Measurements from ENCODE around the gene CPNE4.

CPNE4 gene

DNA sequence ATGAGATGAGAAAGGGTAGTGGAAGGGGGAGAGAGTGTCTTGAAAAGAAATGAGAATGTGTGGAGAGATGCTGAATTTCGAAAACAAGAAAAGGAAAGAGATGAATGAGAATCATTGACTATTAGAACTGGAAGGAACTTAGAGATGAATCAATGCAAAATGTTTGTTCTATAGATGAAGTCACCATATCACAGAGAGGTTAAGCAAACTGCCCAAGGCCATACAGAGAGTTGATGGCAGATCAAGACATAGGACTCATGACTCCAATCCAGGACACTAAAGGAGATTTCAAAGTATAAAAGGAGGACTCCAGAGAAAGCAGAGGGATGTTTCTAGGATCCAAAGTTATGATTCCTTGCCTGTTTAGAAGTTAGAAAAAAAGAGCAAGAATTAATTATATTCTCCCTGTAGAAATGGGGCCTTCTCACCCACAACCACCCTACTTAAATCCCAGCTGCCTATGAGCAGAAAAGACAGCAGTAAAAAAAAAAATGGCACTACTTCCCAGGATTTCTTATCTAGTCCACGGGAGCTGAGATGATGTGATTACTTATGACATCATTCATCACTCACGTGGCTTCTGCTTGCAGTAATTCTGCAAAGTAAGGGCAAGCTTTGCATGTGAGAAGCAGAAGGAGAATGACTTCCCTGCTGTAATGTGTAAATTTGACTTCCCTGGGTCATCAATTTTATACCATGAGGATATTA, 321.2 kb downstream of the CPNE4 start:
- H2AFZ ChIP-seq (ENCODE audit: low read length), result no peak overlapping the region
- H3K27me3 ChIP-seq (replicated peaks; ENCODE audit: insufficient read depth, low read length), result no peaks in the 10 kb centered on the region
- H3K36me3 ChIP-seq (replicated peaks; ENCODE audit: insufficient read depth, low read length), result no peaks in the 10 kb centered on the region
- DNase-seq, result no peak
- H3F3A ChIP-seq (ENCODE audit: insufficient read depth, low read length), result peaks cover 22% of the 10 kb centered on the region
- H3K4me3 ChIP-seq (ENCODE audit: low read length), result no peak overlapping the region
- no peaks in the 10 kb centered on the region for H3K9me3 ChIP-seq (replicated peaks; ENCODE audit: insufficient read depth, low read length)
- peak overlapping the region; percentile 12; the same call in 1 of the 2 replicates for H3K4me2 ChIP-seq (ENCODE audit: low read depth, low read length)
- H3K9me2 ChIP-seq (replicated peaks; ENCODE audit: insufficient read depth, low read length), result no peaks in the 10 kb centered on the region
- H3K79me2 ChIP-seq (ENCODE audit: low read length), result no peaks in the 10 kb centered on the region
- TF ChIP-seq EZH2phosphoT487 (IDR thresholded peaks at IDR 0.05; ENCODE audit: low read length), result no peak
- TF ChIP-seq, protein P1, sequence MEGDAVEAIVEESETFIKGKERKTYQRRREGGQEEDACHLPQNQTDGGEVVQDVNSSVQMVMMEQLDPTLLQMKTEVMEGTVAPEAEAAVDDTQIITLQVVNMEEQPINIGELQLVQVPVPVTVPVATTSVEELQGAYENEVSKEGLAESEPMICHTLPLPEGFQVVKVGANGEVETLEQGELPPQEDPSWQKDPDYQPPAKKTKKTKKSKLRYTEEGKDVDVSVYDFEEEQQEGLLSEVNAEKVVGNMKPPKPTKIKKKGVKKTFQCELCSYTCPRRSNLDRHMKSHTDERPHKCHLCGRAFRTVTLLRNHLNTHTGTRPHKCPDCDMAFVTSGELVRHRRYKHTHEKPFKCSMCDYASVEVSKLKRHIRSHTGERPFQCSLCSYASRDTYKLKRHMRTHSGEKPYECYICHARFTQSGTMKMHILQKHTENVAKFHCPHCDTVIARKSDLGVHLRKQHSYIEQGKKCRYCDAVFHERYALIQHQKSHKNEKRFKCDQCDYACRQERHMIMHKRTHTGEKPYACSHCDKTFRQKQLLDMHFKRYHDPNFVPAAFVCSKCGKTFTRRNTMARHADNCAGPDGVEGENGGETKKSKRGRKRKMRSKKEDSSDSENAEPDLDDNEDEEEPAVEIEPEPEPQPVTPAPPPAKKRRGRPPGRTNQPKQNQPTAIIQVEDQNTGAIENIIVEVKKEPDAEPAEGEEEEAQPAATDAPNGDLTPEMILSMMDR (IDR thresholded peaks at IDR 0.05; ENCODE audit: low read length), result no peak
- TF ChIP-seq EZH2 (optimal IDR thresholded peaks at IDR 0.05; ENCODE audit: low read depth, low read length), result no peak
- H3K27ac ChIP-seq (ENCODE audit: low read length), result no peak overlapping the region
- no peak overlapping the region for H3K9ac ChIP-seq (ENCODE audit: low read length)
- H4K20me1 ChIP-seq (ENCODE audit: insufficient read depth, low read length), result no peaks in the 10 kb centered on the region
- H3K4me1 ChIP-seq (ENCODE audit: low read length), result peaks cover 46% of the 10 kb centered on the region

DNA sequence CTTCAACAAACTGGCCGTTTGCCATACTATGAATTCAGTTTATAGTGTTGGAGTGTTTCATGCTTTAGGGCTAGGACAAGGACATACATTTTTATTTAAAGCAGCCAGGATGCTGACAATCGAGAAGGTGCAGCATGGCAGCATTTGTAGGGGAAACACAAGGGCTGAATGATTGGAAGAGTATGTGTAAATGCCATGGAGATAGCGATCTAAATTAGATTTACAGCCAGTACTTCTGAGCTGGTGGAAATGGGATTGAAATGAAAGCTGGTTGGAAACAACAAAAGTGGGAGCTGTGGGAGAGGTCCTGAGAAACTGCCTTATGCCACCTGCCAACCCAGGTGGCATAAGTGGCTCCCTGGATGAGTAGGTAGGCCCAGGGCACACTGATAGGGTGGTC, 322.2 kb downstream of the CPNE4 start:
- DNase-seq, result no peak

DNA sequence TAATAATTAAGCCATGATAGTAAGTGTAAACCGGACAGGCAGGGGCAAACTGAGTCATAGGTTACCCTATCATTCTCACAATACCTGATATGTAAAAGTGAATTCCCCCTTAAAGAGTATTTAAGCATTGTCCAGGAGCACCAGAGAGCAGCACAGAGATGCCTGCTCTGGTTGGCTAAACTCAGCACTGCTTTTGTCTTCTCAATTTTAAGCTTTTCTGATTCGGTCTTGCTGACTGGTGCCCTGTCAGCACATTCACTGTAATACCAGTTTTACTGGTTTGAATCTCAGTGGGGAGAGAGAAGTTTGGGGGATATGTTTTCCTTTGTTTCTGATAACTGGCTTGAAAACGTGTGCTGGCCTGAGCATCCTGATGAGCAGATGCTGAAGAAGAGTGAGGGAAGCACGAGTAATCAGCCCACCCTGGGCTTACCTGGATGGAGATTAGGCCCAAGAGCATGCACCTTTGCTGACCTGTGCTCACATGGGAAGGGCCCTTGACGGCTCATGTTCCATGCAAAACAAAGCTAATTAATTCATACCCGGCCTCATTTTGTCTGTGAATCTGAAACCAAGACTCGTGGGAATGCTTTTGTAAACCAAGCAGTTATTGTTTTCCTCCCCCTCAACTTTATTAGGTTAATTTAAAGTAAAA, 323.6 kb downstream of the CPNE4 start:
- H3K27me3 ChIP-seq (replicated peaks; ENCODE audit: insufficient read depth, low read length), result no peaks in the 10 kb centered on the region
- peaks cover 46% of the 10 kb centered on the region for H3K4me1 ChIP-seq (ENCODE audit: low read length)
- no peaks in the 10 kb centered on the region for H3K9me3 ChIP-seq (replicated peaks; ENCODE audit: insufficient read depth, low read length)
- H3K9ac ChIP-seq (ENCODE audit: low read length), result no peak overlapping the region
- no peaks in the 10 kb centered on the region for H4K20me1 ChIP-seq (ENCODE audit: insufficient read depth, low read length)
- H3K4me3 ChIP-seq (ENCODE audit: low read length), result no peak overlapping the region
- TF ChIP-seq, protein P1 (IDR thresholded peaks at IDR 0.05; ENCODE audit: low read length), result no peak
- TF ChIP-seq EZH2phosphoT487 (IDR thresholded peaks at IDR 0.05; ENCODE audit: low read length) (no peak), EZH2 (optimal IDR thresholded peaks at IDR 0.05; ENCODE audit: low read depth, low read length) (no peak)
- no peak overlapping the region for H2AFZ ChIP-seq (ENCODE audit: low read length)
- H3K9me2 ChIP-seq (replicated peaks; ENCODE audit: insufficient read depth, low read length), result no peaks in the 10 kb centered on the region
- H3K27ac ChIP-seq (ENCODE audit: low read length), result no peak overlapping the region
- peaks cover 22% of the 10 kb centered on the region for H3F3A ChIP-seq (ENCODE audit: insufficient read depth, low read length)
- no peak overlapping the region for H3K4me2 ChIP-seq (ENCODE audit: low read depth, low read length)
- H3K36me3 ChIP-seq (replicated peaks; ENCODE audit: insufficient read depth, low read length), result no peaks in the 10 kb centered on the region
- H3K79me2 ChIP-seq (ENCODE audit: low read length), result no peaks in the 10 kb centered on the region
- DNase-seq, result peak; percentile 27

More for the DNA sequence above, 322.2 kb downstream of the CPNE4 start:
- Histone ChIP-seq H3K4me1 (ENCODE audit: low read length) (peaks cover 46% of the 10 kb centered on the region), H3K36me3 (replicated peaks; ENCODE audit: insufficient read depth, low read length) (no peaks in the 10 kb centered on the region), H3K9me2 (replicated peaks; ENCODE audit: insufficient read depth, low read length) (no peaks in the 10 kb centered on the region), H3K9me3 (replicated peaks; ENCODE audit: insufficient read depth, low read length) (no peaks in the 10 kb centered on the region), H3K27ac (ENCODE audit: low read length) (no peak overlapping the region), H3F3A (ENCODE audit: insufficient read depth, low read length) (peaks cover 22% of the 10 kb centered on the region), H3K4me2 (ENCODE audit: low read depth, low read length) (no peak overlapping the region), H3K4me3 (ENCODE audit: low read length) (no peak overlapping the region), H4K20me1 (ENCODE audit: insufficient read depth, low read length) (no peaks in the 10 kb centered on the region), H2AFZ (ENCODE audit: low read length) (no peak overlapping the region), H3K79me2 (ENCODE audit: low read length) (no peaks in the 10 kb centered on the region), H3K27me3 (replicated peaks; ENCODE audit: insufficient read depth, low read length) (no peaks in the 10 kb centered on the region), H3K9ac (ENCODE audit: low read length) (no peak overlapping the region)
- no peak for TF ChIP-seq EZH2 (optimal IDR thresholded peaks at IDR 0.05; ENCODE audit: low read depth, low read length)
- TF ChIP-seq, protein P1 (IDR thresholded peaks at IDR 0.05; ENCODE audit: low read length), result no peak
- no peak for TF ChIP-seq EZH2phosphoT487 (IDR thresholded peaks at IDR 0.05; ENCODE audit: low read length)
